GM21786 (cell line): Measurements from ENCODE around the gene LMO2.
"Not testable (repeated sequence)": the region's sequence is repeated elsewhere in the genome, so short reads cannot be mapped to it uniquely, and the experiment has no call there.

Experiments used
- ATAC-seq: cut with Tn5 transposase; IDR thresholded peaks from one replicate; pipeline ENCODE4 v1.9.1; 2021; ENCODE audit not compliant: unreplicated experiment

LMO2 gene

DNA sequence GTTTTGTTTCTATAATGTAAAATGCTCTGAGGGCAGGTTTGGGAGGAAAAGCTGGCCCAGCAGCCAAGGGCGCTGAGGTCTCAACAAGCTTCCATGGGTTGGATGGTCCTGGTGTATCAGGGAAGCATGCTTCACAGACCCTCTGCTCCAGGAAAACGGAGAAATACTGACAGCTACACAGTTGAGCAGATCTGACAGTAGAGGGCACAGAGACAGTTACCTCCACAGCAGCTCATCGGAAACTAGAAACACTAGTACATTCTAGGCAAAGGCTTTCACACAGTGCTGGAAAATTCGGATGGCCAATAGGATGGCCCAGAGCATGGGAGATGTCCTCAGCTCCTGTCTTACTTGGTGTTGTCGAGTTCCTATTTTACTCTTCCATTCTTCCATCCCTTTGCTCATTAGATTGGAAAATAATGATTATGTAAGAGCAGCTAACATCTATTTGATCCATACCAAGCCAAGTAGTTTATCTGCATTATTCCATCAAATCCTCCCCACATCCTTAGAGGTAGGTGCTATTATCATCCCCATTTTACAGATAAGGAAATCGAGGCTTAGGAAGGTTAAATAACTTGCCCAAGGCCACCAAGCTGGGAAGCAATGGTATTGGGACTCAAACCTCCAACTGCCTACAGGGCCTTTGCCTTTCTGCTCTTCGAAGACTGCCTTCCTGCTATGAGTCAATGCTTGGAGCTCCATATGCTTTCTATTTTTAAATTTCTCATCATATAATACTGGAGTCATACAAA, 28.3 kb downstream of the LMO2 start:
- no peak for ATAC-seq

DNA sequence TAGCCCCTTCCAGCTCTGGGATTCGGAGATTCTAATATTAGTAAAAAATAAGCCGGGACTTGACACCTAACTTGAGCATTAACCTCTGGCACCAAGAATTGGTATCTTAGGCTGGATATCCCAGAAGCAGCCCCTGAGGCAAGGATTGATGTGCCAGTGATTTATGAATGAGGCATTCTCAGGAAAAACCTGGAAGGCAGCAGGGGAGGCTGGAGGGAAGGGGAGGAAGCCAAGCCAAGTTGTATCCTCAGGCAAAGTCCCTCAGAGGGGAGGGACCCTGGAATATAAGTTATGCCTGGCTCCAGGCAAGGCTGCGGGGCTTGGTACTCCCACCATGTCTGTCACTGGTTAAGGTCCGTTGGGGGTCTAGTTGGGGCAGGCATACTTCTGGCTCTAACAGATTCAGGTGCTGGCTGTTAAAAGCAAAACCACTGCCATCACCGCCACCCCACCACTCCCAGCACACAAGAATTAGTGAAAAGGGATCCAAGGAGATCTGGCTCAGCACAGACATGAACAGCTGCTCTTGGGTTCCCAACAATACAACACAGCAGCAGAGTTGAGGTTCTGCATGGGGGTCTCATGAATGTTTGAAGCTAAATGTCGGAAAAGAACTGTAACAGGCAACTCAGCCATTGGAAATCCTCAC, 29.8 kb downstream of the LMO2 start:
- ATAC-seq = no peak

DNA sequence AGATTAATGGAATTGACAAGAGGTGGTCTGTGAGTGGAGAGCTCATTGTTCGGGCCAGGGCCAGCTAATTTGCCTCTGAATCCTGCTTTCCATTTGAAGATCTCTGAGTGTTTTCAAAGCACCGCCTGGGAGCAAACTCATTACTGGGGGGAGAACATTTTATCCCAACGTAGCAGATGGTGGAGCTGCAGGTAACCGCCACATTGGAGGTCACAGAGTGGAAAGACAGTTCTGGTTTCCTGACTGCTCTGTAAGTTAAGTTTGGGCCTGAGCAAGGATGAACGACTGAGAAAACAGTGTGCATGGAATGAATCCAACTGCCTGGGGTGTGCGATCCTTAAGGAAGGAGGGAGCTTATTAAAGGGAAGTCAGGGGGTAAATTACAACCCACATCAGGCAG, 30.5 kb downstream of the LMO2 start:
- no peak for ATAC-seq

DNA sequence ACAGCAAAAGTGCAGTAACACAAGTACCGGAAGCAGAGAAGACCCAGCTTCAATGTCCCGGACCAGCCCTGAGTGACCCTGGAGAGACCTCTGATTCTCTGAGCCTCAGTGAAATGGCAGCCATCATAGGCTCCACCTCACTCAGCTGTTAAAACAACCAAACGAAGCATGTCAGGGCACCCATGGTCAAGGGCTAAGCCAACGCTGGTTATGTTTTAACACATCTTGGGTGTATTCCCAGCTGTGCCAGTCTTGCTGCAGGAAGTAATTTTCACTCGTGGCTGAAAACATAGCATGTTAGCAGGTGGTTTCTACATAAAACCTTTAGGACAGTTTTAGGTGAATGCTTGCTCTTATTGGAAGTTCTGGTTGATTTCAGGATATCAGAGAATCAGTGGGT, 30.9 kb downstream of the LMO2 start:
- ATAC-seq = no peak

DNA sequence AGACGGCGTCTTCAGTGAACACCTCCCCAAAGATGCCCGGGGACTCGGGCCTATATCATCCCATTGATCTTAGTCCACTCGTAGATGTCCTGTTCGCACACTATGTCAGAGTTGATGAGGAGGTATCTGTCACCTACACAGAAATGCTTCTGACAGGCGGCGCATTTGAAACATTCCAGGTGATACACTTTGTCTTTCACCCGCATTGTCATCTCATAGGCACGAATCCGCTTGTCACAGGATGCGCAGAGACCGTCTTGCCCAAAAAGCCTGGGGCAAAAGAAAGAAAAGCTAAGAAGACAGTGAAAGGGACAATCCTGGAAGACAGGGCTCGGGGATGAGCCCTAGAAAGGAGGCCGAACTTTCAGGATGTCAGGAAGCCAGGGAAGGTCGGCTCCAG, 32.6 kb downstream of the LMO2 start:
- ATAC-seq = no peak

DNA sequence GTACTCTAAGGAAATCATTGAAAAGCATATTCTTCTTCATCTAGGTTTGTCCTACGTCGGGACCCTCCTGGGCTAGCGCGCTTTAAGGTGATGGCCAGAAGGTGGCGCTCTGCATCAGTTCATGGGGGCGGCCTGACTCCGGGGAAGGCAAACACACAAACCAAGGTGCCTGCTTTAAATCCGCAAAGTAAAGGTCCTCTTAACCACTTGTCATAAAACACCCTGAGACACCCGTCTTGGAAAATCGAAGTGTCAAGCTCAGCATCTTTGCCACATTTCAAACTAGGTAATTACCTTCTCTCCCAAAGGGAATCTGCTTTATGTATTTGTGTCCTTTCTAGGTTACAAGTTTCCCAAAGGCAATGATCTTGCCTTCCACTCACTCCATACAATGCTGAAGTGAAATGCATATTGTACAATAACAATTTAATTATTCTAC, 33.9 kb downstream of the LMO2 start:
- peak; percentile 65 for ATAC-seq

DNA sequence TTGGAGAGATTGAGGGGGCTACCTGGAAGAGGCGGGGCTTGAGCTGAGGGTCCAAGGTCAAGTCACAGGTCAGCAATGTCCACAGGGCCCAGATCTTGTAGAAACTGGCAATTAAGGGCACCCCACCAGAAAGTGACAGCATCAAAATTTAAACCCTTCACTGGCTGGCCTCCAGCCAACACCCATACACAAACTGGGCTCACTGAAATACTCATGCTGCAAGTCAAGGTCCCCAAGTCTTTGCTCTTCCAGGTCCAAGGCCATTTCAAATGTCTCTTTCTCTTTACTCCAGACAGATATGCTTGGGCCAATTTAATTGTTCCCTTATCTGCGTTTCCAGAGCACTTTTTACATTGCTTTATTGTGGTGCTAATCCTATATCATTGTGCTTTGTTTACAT, 36.4 kb downstream of the LMO2 start:
- ATAC-seq = no peak

DNA sequence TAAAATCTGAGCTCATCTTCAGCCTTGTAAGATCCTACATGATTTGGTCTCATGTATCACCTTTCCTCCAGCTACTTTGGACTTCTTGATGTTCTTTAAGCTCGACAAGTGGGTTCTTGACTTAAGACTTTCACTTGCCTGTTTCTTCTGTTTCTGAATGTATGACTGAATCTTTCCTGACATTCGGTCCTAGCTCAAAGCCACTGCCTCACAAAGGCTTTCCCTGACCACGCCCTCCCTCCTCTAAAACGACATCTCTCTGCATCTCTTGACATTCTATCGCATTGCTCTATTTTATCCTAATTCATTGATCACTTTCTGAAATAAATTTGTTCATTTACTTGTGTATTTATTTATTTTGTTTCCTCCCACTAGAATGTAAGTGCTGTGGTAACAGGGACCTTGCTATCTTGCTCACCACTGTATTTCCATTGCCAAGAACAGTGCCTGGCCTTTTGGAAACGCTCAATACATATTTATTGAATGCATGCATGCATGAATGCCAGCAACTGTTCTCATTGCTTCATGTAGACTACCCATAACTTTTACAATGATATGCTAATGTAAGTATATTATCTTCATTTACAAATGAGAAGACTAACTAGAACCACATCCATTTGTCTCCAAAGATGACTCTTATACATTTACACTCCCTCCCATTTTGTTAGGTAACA, 43.0 kb downstream of the LMO2 start:
- no peak for ATAC-seq

DNA sequence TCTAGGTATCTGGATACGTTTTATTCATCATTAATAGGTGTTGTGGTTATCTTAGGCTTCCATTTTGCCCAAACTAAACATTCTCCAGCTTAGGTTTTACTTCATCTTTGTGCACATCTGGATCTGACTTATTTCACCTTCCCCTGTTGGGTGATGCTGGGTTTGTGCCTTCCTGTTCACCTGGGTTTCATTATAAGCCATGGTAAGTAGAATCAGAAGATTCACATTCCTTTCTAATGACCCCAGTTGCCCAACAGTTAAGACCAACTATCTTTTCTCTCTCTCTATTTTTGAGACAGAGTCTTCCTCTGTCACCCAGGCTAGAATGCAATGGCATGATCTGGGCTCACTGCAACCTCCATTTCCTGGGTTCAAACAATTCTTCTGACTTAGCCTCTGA, 44.6 kb downstream of the LMO2 start:
- ATAC-seq = no peak

DNA sequence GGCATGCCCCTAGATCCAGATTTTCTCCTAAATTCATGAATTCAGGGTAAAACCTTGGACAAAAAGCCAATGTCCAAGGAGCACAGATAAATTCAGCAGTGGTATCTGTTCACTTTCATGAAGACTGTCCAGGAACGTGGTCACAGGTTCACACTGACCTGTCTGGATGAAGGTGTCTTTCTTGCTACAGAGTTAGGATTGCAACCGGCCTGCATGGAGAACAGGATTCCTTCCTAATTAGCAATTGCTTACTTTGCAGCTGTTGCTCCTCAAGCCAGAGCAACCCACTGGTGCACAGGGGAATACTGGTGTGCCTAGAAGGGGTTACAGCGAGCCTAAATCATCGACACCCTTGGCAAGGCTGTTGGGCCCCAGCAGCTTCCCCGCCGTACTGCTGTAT, 47.6 kb downstream of the LMO2 start:
- ATAC-seq = no peak

DNA sequence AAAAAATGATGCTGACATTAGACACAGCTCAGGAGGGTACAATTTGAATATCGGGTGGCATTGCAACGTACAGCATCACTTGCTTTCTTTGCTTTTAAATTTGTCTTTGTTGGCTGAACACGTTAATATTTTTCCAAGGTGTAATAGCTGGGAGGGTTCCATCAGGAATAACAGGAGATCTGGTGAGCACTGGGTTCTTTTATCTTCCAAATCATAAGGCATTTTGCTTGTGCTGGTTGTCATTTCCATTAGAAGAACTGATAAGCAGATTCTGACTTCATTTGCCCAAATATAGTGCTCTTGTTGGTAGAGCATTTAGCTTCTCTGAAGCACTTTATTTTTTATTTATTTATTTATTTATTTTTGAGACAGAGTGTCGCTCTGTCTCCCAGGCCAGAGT, 48.9 kb downstream of the LMO2 start:
- no peak for ATAC-seq

DNA sequence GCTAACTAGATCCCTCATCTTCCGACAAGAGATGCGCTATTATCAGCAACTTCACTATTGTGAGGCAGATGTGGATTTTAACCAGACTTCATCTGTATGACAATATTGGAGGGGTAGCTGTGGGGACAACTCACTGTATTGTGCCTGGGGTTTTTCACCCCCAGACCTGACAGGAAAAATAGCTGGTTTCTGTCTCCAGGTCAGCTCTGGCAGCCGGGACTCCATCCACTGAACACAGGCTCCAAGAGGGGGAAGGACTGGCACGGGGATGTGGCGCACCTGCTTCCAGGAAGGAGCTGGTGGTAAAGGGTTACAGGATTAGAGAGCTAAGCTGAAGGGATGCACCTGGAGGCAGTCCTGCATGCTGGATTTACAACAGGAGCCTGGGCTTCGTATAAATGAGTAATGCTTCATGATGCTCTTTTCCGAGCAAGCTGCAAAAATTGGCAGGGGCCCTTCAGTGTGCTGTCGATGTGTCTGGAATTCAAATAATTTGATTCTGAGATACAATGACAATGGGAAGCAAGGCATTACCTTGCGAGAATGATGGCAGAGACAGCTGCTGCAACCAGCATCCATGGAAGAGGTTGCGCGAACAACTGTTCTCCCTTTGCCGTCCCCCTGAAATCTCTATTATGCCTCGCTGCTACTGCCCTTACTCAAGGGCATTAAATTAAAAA, 49.5 kb downstream of the LMO2 start:
- no peak for ATAC-seq

DNA sequence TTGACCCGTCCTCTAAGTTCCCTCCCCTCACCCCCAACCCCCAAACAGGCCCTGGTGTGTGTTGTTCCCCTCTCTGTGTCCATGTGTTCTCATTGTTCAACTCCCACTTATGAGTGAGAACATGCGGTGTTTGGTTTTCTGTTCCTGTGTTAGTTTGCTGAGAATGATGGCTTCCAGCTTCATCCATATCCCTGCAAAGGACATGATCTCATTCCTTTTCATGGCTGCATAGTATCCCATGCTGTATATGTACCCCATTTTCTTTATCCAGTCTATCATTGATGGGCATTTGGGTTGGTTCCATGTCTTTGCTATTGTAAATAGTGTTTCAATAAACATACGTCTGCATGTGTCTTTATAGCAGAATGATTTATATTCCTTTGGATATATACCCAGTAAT, 53.6 kb downstream of the LMO2 start:
- ATAC-seq = not testable (repeated sequence)

DNA sequence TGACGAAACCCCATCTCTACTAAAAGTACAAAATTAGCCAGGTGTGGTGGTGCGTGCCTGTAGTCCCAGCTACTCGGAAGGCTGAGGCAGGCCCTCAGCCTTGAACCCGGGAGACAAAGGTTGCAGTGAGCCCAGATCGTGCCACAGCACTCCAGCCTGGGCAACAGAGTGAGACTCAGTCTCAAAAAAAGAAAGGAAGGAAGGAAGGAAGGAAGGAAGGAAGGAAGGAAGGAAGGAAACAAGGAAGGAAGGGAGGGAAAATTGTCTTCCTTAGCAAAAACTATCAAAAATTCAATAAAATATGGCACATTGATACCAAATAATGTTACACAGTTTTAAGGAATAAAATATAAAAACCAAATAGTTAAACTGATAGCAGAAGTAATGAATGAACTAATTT, 54.5 kb downstream of the LMO2 start:
- not testable (repeated sequence) for ATAC-seq

DNA sequence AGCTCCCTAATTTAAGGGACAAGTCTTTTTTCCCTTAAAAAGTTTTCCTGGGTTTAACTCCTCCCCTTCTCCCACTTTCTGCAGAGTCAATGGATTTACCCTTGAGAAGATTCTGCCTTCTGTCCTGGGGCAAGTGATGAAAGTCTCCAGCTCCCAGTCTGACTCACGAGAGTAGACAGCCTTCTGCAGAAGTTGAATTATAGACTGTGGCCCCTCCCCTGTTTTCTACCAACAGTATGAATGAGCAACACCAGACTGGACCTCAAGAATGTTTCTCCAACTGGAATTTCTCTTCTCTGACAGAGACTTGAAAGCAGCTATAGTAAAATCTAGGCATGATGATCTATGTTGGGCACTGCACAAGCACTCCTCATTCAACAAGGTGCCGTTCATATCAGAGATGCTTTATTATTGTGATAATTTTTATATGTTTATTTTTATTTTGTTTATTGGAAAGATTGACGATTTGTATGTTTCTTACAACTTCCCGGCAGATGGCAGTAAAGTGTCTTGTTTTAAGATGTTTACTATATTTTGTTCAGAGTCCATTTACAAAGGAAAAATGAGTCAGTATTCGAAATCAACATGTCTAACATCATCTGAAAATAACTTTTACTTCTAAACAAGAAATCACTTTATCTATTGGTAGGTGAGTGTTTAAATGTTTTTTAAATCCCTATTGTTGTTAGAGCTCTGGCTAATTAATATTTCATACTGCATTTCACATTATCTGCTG, 56.6 kb downstream of the LMO2 start:
- ATAC-seq = no peak

DNA sequence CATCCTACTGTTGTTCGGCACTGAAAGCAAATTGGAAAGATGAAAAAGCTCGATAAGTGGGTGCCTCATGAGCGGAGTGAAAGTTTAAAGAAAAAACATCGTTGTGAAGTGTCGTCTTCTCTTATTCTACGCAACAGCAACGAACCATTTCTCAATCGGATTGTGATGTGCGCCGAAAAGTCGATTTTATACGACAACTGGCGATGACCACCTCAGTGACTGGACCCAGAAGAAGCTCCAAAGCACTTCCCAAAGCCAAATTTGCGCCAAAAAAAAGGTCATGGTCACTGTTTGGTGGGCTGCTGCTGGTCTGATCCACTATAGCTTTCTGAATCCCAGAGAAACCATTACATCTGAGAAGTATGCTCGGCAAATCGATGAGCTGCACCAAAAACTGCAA, 59.2 kb downstream of the LMO2 start:
- ATAC-seq = no peak

DNA sequence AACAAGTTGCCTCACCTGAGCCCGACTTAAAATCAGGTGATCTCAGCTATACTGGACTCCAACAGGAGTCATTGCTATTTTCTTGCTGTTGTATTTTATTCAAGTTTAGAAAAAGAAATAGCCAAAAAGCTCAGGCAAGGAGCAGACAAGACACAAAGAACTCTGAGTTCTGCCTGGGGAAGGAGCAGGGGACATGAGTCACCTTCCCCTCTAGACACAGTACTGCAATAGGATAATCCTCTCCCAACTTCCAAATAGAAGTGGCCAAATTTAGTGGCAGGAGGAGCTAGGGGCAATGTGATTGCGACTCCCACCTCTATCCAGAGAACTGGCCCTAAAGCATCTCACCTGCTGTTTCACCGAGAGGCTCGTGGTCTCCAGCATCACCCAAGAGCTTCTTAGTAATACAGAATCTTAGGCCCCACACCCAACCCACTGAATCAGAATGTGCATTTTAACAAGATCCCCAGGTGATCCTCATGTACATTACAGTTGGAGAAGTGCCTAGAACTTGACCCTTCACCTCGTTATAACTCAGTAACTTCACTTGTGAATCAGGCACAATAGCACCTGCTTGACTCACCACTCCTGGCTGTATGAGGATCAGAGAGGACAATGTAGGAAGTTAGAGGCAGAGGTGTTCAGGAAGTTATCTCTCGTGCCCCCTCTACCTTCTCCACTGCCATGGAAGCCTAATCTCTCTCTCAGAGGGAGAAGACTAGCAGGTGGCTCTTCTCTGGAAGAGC, 60.8 kb downstream of the LMO2 start:
- ATAC-seq = no peak

DNA sequence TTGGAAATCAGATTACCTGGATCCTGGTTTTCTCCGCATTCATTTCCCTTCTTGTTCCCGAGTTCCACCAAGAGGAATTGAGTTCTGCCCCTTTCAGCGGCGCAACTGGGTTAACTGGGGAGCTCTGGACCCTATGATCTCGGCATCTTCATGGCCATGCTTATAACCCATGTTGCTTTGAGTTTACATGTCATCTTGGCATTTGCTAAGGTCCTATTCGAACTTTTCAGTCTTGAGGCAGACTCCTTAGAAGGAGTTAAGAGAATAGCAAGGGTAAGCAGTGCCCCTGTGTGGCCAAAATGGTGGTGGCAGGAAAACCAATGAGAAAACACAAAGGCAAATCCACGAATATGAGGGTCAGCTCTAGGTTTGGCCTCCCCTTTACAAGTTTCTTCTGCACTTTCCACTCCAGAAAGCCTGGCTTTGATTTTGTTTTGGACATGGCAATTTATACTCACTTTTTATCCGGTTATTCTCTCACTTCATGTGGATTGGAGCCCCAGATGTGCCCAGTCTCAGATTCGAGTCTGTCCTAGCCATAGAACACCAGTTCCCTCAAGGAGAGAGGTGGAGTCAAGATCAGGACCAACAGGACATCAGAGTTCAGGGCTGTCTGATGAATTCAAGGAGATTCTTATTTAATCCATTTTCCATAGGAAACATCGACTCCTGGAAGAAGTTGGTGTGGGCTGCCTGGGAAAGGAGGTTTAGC, 62.3 kb downstream of the LMO2 start:
- peak; percentile 55 for ATAC-seq

DNA sequence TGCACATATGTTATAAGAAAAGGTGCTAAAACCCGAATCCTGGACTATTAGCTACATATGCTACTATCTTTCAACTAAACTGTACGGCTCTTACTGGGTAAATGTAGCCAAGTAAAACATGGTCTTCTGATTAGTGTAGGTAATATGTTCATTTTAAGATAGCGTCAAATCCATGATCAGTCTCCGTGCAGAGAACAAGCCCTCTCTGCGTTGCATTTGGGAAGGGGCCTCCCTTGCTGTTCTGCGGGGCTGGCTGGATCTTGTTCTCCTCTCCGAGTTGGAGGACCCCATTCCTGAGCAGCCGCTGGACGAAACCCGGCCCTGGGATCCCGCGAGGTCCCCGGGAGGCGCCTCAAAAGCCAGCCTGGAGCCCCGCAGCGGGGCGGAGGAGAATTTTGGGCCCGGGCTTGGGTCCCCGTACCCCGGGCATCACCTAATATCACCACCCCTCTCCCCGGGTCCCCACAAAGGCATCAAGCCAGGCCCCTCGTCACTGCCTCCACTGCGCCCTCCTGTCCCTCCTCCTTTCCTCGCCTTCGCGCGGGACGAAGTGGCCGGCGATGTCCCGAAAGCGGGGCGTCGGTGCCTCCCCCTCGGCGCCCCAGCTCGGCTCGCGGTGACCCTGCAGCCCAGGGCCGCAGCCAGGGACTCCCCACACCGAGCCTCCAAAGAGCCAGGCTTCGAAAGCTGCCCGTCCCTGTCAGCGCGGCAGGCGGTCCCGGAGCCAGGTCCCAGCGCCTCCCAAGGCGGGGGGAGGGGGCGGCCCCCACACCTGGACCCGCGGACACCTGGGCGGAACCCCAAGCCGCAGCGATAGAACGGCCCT, 63.1 kb downstream of the LMO2 start:
- peak; percentile 28 for ATAC-seq
